ENCODE data around the gene FGF14. TPM values are rescaled to one million over a fixed set of nuclear protein-coding genes. Genes with fewer than 3 reads are reported as not detected.

Gene FGF14
- total RNA-seq, 1 donor from 2014 or later, result 4.6 TPM

- DNase-seq (ENCODE audit: low spot score, unreplicated experiment), result no peak
- no peaks in the 10 kb centered on the region for H3K9me3 Mint-ChIP-seq (ENCODE audit: low read depth)
- no peak for TF ChIP-seq CTCF (IDR thresholded peaks at IDR 0.05; ENCODE audit: unreplicated experiment)
- no peak overlapping the region for H3K27ac Mint-ChIP-seq
- no peak overlapping the region for H3K4me3 Mint-ChIP-seq (ENCODE audit: low read depth)
- H3K36me3 Mint-ChIP-seq (ENCODE audit: insufficient read depth), result no peaks in the 10 kb centered on the region
- H3K4me1 Mint-ChIP-seq (ENCODE audit: low read depth), result peaks cover 5% of the 10 kb centered on the region
- no peaks in the 10 kb centered on the region for H3K27me3 Mint-ChIP-seq
Observed at GRCh38 chr13:101978552-101979315, 423.1 kb downstream of the FGF14 start.

- H3K9me3 Mint-ChIP-seq (ENCODE audit: low read depth), result no peaks in the 10 kb centered on the region
- no peak overlapping the region for H3K4me3 Mint-ChIP-seq (ENCODE audit: low read depth)
- H3K27me3 Mint-ChIP-seq, result no peaks in the 10 kb centered on the region
- no peaks in the 10 kb centered on the region for H3K36me3 Mint-ChIP-seq (ENCODE audit: insufficient read depth)
- no peak for TF ChIP-seq CTCF (IDR thresholded peaks at IDR 0.05; ENCODE audit: unreplicated experiment)
- DNase-seq (ENCODE audit: low spot score, unreplicated experiment), result no peak
- H3K27ac Mint-ChIP-seq, result no peak overlapping the region
- H3K4me1 Mint-ChIP-seq (ENCODE audit: low read depth), result peaks cover 5% of the 10 kb centered on the region
Observed at GRCh38 chr13:101977475-101977874, 424.4 kb downstream of the FGF14 start.

GRCh38 chr13:101972191-101972590 lies 429.7 kb downstream of the FGF14 start:
- no peak for DNase-seq (ENCODE audit: low spot score, unreplicated experiment)
- Mint-ChIP-seq H3K27me3 (no peaks in the 10 kb centered on the region), H3K36me3 (ENCODE audit: insufficient read depth) (no peaks in the 10 kb centered on the region), H3K27ac (no peak overlapping the region), H3K4me1 (ENCODE audit: low read depth) (no peaks in the 10 kb centered on the region), H3K4me3 (ENCODE audit: low read depth) (no peak overlapping the region), H3K9me3 (ENCODE audit: low read depth) (no peaks in the 10 kb centered on the region)
- no peak for TF ChIP-seq CTCF (IDR thresholded peaks at IDR 0.05; ENCODE audit: unreplicated experiment)

- Mint-ChIP-seq H3K4me3 (ENCODE audit: low read depth) (no peak overlapping the region), H3K9me3 (ENCODE audit: low read depth) (no peaks in the 10 kb centered on the region), H3K4me1 (ENCODE audit: low read depth) (no peaks in the 10 kb centered on the region), H3K36me3 (ENCODE audit: insufficient read depth) (no peaks in the 10 kb centered on the region), H3K27ac (no peak overlapping the region), H3K27me3 (no peaks in the 10 kb centered on the region)
- TF ChIP-seq CTCF (IDR thresholded peaks at IDR 0.05; ENCODE audit: unreplicated experiment), result no peak
- no peak for DNase-seq (ENCODE audit: low spot score, unreplicated experiment)
Observed at GRCh38 chr13:101970341-101970740, 431.5 kb downstream of the FGF14 start.

- H3K4me3 Mint-ChIP-seq (ENCODE audit: low read depth), result no peak overlapping the region
- TF ChIP-seq CTCF (IDR thresholded peaks at IDR 0.05; ENCODE audit: unreplicated experiment), result no peak
- no peaks in the 10 kb centered on the region for H3K27me3 Mint-ChIP-seq
- no peak for DNase-seq (ENCODE audit: low spot score, unreplicated experiment)
- H3K27ac Mint-ChIP-seq, result no peak overlapping the region
- H3K4me1 Mint-ChIP-seq (ENCODE audit: low read depth), result no peaks in the 10 kb centered on the region
- H3K36me3 Mint-ChIP-seq (ENCODE audit: insufficient read depth), result no peaks in the 10 kb centered on the region
- no peaks in the 10 kb centered on the region for H3K9me3 Mint-ChIP-seq (ENCODE audit: low read depth)
Observed at GRCh38 chr13:101967781-101968180, 434.1 kb downstream of the FGF14 start.

Data from progenitor cell of endocrine pancreas (in vitro differentiated cells).